K562 (cell line): ENCODE measurements around the gene FIBP. TPM values are rescaled to one million over a fixed set of nuclear protein-coding genes. Genes with fewer than 3 reads are reported as not detected.

Source experiments
- BRCA1 ChIP-seq, 2 experiments: fragments of 450-650 bp in 1 of 2; sonication (generic) in 1 of 2; formaldehyde crosslinking in 1 of 2; IDR thresholded peaks; 2 replicates each; pipeline versions ENCODE4 v1.5.0 to v1.6.1; 2017 to 2020; ENCODE audit warnings: mild to moderate bottlenecking in 1 of 2, missing genetic modification reagents in 1 of 2
- CSDE1 ChIP-seq, 2 experiments: fragments of 450-650 bp; IDR thresholded peaks; 2 replicates each; pipeline ENCODE4 v1.6.1; 2016; ENCODE audit warnings: mild to moderate bottlenecking in 1 of 2
- CUX1 ChIP-seq: fragments of 200-800 bp; sonication (Bioruptor generic); IDR thresholded peaks from 2 replicates; pipeline ENCODE4 v1.6.1; 2016; ENCODE audit warnings: missing genetic modification characterization, missing compliant biosample characterization
- HNRNPH1 ChIP-seq: fragments of 200-400 bp; formaldehyde crosslinking; optimal IDR thresholded peaks from 2 replicates; pipeline ENCODE3; 2017; ENCODE audit warnings: low read depth, mild to moderate bottlenecking, low read length, moderate library complexity
- IRF9 ChIP-seq: fragments of 450-650 bp; IDR thresholded peaks from 2 replicates; pipeline ENCODE4 v1.6.1; 2016; ENCODE audit warnings: missing biosample characterization, missing genetic modification characterization
- NFRKB ChIP-seq: fragments of 450-650 bp; IDR thresholded peaks from 2 replicates; pipeline ENCODE4 v1.6.1; 2016; ENCODE audit warnings: low read depth
- NFXL1 ChIP-seq: fragments of 450-650 bp; formaldehyde crosslinking; IDR thresholded peaks from 2 replicates; pipeline ENCODE4 v1.4.0; 2021; ENCODE audit warnings: mild to moderate bottlenecking
- TSHZ1 ChIP-seq: fragments of 250-450 bp; sonication (Bioruptor Pico); IDR thresholded peaks from 2 replicates; pipeline ENCODE4 v1.4.0; 2020; ENCODE audit warnings: mild to moderate bottlenecking, moderate library complexity
- VEZF1 ChIP-seq: fragments of 200-800 bp; sonication (Bioruptor generic); IDR thresholded peaks from 2 replicates; pipeline ENCODE4 v1.6.1; 2017; ENCODE audit warnings: missing genetic modification characterization, missing compliant biosample characterization
- ZNF217 ChIP-seq: sonication (generic); formaldehyde crosslinking; IDR thresholded peaks from 2 replicates; pipeline ENCODE4 v1.8.0; 2022; ENCODE audit warnings: mild to moderate bottlenecking, missing genetic modification reagents
- ZNF518B ChIP-seq: fragments of 250-450 bp; sonication (Bioruptor Pico); IDR thresholded peaks from 2 replicates; pipeline ENCODE4 v1.5.0; 2021; ENCODE audit warnings: mild to moderate bottlenecking, moderate library complexity
- polyA plus RNA-seq, 8 experiments: library from polyadenylated mRNA; depleted of rRNA in 4 of 8; stranded (reverse) in 5 of 8; unstranded in 3 of 8; fragments of >200 nt; fragmentation: Nextera tagmentation in 2 of 8; fragmentation: Illumina TruSeq in 1 of 8; extraction: Ambion mirVana in 2 of 8; extraction: Trizol in 1 of 8; gene quantifications; 2 replicates each; pipeline versions ENCODE4 v1.2.1 to v1.2.3, GENCODE V29; 2011 to 2014; ENCODE audit warnings: inconsistent platforms in 1 of 8, missing spikeins in 1 of 8
- total RNA-seq, 7 experiments: library from RNA; depleted of rRNA in 6 of 7; stranded (reverse); fragments of >200 nt in 6 of 7; fragmentation: Illumina TruSeq in 2 of 7; extraction: Trizol in 2 of 7; gene quantifications; 2 replicates each; pipeline versions ENCODE4 v1.2.1 to v1.2.3, GENCODE V29; 2011 to 2021; ENCODE audit warnings: low replicate concordance in 1 of 7

Gene FIBP
- total and polyA plus RNA-seq, 9 of the 15 experiments (the other 6 are each of a cell fraction or from before 2014, with no cell fraction given), result 41.2 to 79.2 (median 48.6) TPM

GRCh38 chr11:65888163-65888814, at the start of gene FIBP (continued):
- TF ChIP-seq IRF9, result no peak
- no peak for TF ChIP-seq ZNF518B (CRISPR knock-in tag)
- TF ChIP-seq TSHZ1 (CRISPR knock-in tag), result no peak
- no peak for TF ChIP-seq CUX1 (CRISPR knock-in tag)
- TF ChIP-seq BRCA1 (IDR thresholded peaks at IDR 0.05), result no peak
- TF ChIP-seq BRCA1 (CRISPR knock-in tag; IDR thresholded peaks at IDR 0.05), result no peak
- 0 out of 2 replicates have a peak, but pooled peaks have one; percentile 59 for TF ChIP-seq NFRKB
- no peak for TF ChIP-seq ZNF217 (CRISPR knock-in tag)
- no peak for TF ChIP-seq CSDE1 (IDR thresholded peaks at IDR 0.05)
- peak; percentile 96 for TF ChIP-seq VEZF1 (CRISPR knock-in tag)
- no peak for TF ChIP-seq HNRNPH1
- no peak for TF ChIP-seq NFXL1
